ENCODE results near the gene SGSH.

GRCh38 chr17:80263253-80264204 lies 43.4 kb upstream of the SGSH start:
- TF ChIP-seq CTCF (conservative IDR thresholded peaks at IDR 0.05) = no peak
- TF ChIP-seq ZFX (IDR thresholded peaks at IDR 0.05) = no peak
